GM23248 (cell line): Measurements from ENCODE around the gene HMOX1. TPM values are rescaled to one million over a fixed set of nuclear protein-coding genes. Genes with fewer than 3 reads are reported as not detected.

Experiments used
- DNase-seq: peaks from one replicate; pipeline ENCODE4 v3.0.0-alpha.2; 2015
- H2AFZ ChIP-seq: fragments of 200-600 bp; sonication (generic); 2 replicates; pipeline ENCODE4 v1.6.1; 2016; ENCODE audit warnings: antibody characterized with exemption
- H3F3A ChIP-seq: fragments of 200-600 bp; sonication (generic); 2 replicates; pipeline ENCODE4 v1.6.1; 2016; ENCODE audit warnings: mild to moderate bottlenecking, antibody characterized with exemption, mixed run types; ENCODE audit not compliant: insufficient read depth
- H3K27ac ChIP-seq: fragments of 200-600 bp; sonication (generic); 2 replicates; pipeline ENCODE4 v1.5.1; 2016; ENCODE audit warnings: mild to moderate bottlenecking
- H3K27me3 ChIP-seq: fragments of 200-600 bp; sonication (generic); replicated peaks from 2 replicates; pipeline ENCODE4 v1.6.1; 2016; ENCODE audit warnings: mild to moderate bottlenecking; ENCODE audit not compliant: insufficient read depth
- H3K36me3 ChIP-seq: fragments of 200-600 bp; sonication (generic); 2 replicates; pipeline ENCODE4 v1.6.1; 2016; ENCODE audit warnings: low read depth, mild to moderate bottlenecking
- H3K4me1 ChIP-seq: fragments of 200-600 bp; sonication (generic); 2 replicates; pipeline ENCODE4 v1.6.1; 2016; ENCODE audit warnings: mild to moderate bottlenecking; ENCODE audit not compliant: insufficient read depth
- H3K4me2 ChIP-seq: fragments of 200-600 bp; sonication (generic); one replicate; pipeline ENCODE4 v1.6.1; 2016; ENCODE audit warnings: mild to moderate bottlenecking; ENCODE audit not compliant: unreplicated experiment
- H3K4me3 ChIP-seq: fragments of 200-600 bp; sonication (generic); 2 replicates; pipeline ENCODE4 v1.5.1; 2016; ENCODE audit warnings: mild to moderate bottlenecking
- H3K79me2 ChIP-seq: fragments of 200-600 bp; sonication (generic); 2 replicates; pipeline ENCODE4 v1.6.1; 2016; ENCODE audit warnings: mild to moderate bottlenecking; ENCODE audit not compliant: insufficient read depth
- H3K9ac ChIP-seq: fragments of 200-600 bp; sonication (generic); 2 replicates; pipeline ENCODE4 v1.6.1; 2016; ENCODE audit warnings: mild to moderate bottlenecking
- H3K9me2 ChIP-seq: fragments of 200-600 bp; sonication (generic); 2 replicates; pipeline ENCODE4 v1.6.1; 2016; ENCODE audit warnings: mixed run types, mild to moderate bottlenecking, moderate library complexity; ENCODE audit not compliant: insufficient read depth
- H3K9me3 ChIP-seq: fragments of 200-600 bp; sonication (generic); one replicate; pipeline ENCODE4 v1.6.1; 2017; ENCODE audit warnings: low read depth
- H4K20me1 ChIP-seq: fragments of 200-600 bp; sonication (generic); 2 replicates; pipeline ENCODE4 v1.6.0; 2016; ENCODE audit not compliant: insufficient read depth
- EZH2 ChIP-seq: fragments of 200-600 bp; sonication (generic); IDR thresholded peaks from 2 replicates; pipeline ENCODE4 v1.6.1; 2018; ENCODE audit warnings: antibody characterized with exemption, mild to moderate bottlenecking; ENCODE audit not compliant: insufficient read depth, poor library complexity, severe bottlenecking
- EZH2phosphoT487 ChIP-seq: fragments of 200-600 bp; sonication (generic); IDR thresholded peaks from 2 replicates; pipeline ENCODE4 v1.6.1; 2018; ENCODE audit warnings: antibody characterized with exemption, moderate library complexity, mild to moderate bottlenecking, low read depth; ENCODE audit not compliant: insufficient read depth
- WGBS, 2 experiments: methylation state at CpG; one replicate each; pipeline ENCODE4 v1.1.6; 2015 to 2017; ENCODE audit warnings: low lambda C conversion rate in 2 of 2, low coverage in 1 of 2; ENCODE audit errors: missing lambda C conversion rate in 2 of 2; 5-methylcytosine and 5-hydroxymethylcytosine counted together
- in situ Hi-C: fragments of 300-500 bp; cut with MboI; formaldehyde crosslinking; loops from 2 replicates; pipeline ENCODE4 v1.15.0; 2020
- polyA plus RNA-seq: library from polyadenylated mRNA; unstranded; fragments of >200 nt; fragmentation: Nextera tagmentation; extraction: Ambion mirVana; gene quantifications from 2 replicates; pipeline ENCODE4 v1.2.1, GENCODE V29; 2016
- total RNA-seq: library from RNA; depleted of rRNA; stranded (reverse); fragments of >200 nt; shearing (Covaris generic); gene quantifications from 2 replicates; pipeline ENCODE4 v1.2.3, GENCODE V29; 2014

The HMOX1 gene
- total and polyA plus RNA-seq, 2 experiments from 2014 or later = 44.3 to 82.9 TPM

DNA sequence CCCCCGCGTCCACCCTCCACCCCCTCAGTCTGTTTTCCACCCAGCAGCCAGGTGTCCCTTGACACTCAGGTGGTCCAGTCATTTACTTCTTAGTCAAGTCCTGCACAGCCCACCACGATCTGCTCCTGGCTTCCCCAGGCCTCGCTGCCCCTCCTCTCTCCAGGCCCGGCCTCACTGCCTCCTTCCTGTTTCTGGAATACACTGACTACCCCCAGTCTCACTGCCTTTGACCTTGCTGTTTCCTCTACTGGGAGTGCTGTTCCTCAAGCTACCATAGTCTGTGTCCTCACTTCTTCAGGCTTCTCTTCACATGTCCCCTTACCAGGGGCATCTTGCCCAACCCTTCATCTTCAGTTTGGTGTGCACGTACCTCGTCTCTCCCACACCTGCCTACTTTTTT is 26.5 kb downstream of the HMOX1 start:
- TF ChIP-seq EZH2 (no peak), EZH2phosphoT487 (no peak)
- 91 to 92% methylated on average over 7 of the region's 7 CpGs for WGBS, 2 experiments
- in situ Hi-C loops = no loop called here

DNA sequence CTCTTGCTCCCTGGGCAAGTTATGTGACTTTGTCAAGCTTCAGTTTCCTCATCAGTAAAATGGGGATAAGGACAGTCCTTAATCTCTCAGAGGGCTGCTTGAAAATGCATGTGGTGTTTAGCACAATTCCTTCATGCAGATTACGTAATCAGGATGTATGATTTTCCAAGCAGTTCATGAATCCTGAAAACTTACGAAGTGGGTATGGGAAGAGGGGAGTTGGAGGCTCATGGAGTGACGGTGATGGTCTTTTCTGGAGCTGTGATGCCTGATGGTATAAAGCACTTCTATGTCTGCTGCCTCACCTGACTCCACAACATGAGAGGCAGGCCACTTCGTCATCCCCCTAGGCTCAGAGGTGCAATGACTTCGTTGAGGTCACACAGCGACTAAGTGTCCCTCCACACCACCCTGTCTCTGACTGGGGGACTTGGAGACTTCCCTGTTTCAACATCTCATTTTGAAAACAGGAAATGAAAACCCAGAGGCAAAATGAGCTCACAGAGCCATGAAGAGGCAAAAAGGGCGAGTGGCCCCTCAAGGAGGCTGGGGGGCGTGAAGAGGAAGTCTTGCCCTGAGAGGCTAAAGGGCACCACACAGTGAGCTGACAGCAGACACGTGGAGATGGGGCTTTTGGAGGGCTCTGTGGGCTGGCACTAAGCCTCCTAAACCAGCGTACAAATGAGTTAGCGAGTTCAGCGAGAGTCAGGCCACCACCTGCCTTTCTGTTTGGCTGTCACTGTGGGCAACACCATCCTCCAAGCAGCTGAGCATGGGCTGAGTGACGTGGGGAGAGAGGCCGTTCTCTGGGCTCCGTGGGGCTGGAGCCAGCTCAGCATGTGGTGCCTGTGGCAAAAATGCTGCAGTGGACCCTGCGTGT is 29.1 kb downstream of the HMOX1 start:
- Histone ChIP-seq H3K79me2 (no peaks in the 10 kb centered on the region), H2AFZ (no peak overlapping the region), H3K9me2 (no peaks in the 10 kb centered on the region), H3K4me3 (no peak overlapping the region), H3K9me3 (no peaks in the 10 kb centered on the region), H3K36me3 (no peaks in the 10 kb centered on the region), H3K27me3 (no peaks in the 10 kb centered on the region), H3K4me1 (no peaks in the 10 kb centered on the region), H3K27ac (no peak overlapping the region), H3F3A (no peaks in the 10 kb centered on the region), H4K20me1 (no peaks in the 10 kb centered on the region), H3K4me2 (no peak overlapping the region), H3K9ac (no peak overlapping the region)
- TF ChIP-seq EZH2 (no peak), EZH2phosphoT487 (no peak)
- 89 to 91% methylated on average over 16 of the region's 16 CpGs for WGBS, 2 experiments
- in situ Hi-C loops = no loop called here
- no peak for DNase-seq

More for the DNA sequence above, 26.5 kb downstream of the HMOX1 start:
- no peak overlapping the region for H3K4me2 ChIP-seq
- H2AFZ ChIP-seq = no peak overlapping the region
- H3K27me3 ChIP-seq = no peaks in the 10 kb centered on the region
- H3K9ac ChIP-seq = no peak overlapping the region
- H4K20me1 ChIP-seq = no peaks in the 10 kb centered on the region
- no peak overlapping the region for H3K27ac ChIP-seq
- no peaks in the 10 kb centered on the region for H3K9me2 ChIP-seq
- no peaks in the 10 kb centered on the region for H3K4me1 ChIP-seq
- no peaks in the 10 kb centered on the region for H3K9me3 ChIP-seq
- no peak for DNase-seq
- no peaks in the 10 kb centered on the region for H3F3A ChIP-seq
- H3K4me3 ChIP-seq = no peak overlapping the region
- no peaks in the 10 kb centered on the region for H3K36me3 ChIP-seq
- no peaks in the 10 kb centered on the region for H3K79me2 ChIP-seq

DNA sequence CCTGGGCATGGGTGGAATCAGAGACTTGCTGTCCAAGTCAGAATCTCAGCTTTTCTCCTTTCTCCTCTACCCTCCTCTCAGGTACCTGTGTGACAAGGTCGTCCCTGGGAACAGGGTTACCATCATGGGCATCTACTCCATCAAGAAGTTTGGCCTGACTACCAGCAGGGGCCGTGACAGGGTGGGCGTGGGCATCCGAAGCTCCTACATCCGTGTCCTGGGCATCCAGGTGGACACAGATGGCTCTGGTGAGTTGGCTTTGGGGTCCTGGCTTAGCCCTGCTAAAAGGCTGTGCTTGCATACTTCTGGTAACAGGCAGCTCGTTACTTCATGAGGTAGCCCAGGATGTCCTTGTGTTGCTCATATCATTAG is 29.8 kb downstream of the HMOX1 start:
- no peak overlapping the region for H3K4me3 ChIP-seq
- no peaks in the 10 kb centered on the region for H3K27me3 ChIP-seq
- TF ChIP-seq EZH2 (no peak), EZH2phosphoT487 (no peak)
- H3K9me3 ChIP-seq = no peaks in the 10 kb centered on the region
- WGBS, 2 experiments = 94 to 96% methylated on average over 6 of the region's 6 CpGs
- no peaks in the 10 kb centered on the region for H3K9me2 ChIP-seq
- no peak overlapping the region for H2AFZ ChIP-seq
- no peaks in the 10 kb centered on the region for H3K36me3 ChIP-seq
- H3K9ac ChIP-seq = no peak overlapping the region
- no peaks in the 10 kb centered on the region for H3K79me2 ChIP-seq
- H3F3A ChIP-seq = no peaks in the 10 kb centered on the region
- H4K20me1 ChIP-seq = no peaks in the 10 kb centered on the region
- H3K27ac ChIP-seq = no peak overlapping the region
- no peak for DNase-seq
- in situ Hi-C loops = no loop called here
- H3K4me2 ChIP-seq = no peak overlapping the region
- H3K4me1 ChIP-seq = no peaks in the 10 kb centered on the region

DNA sequence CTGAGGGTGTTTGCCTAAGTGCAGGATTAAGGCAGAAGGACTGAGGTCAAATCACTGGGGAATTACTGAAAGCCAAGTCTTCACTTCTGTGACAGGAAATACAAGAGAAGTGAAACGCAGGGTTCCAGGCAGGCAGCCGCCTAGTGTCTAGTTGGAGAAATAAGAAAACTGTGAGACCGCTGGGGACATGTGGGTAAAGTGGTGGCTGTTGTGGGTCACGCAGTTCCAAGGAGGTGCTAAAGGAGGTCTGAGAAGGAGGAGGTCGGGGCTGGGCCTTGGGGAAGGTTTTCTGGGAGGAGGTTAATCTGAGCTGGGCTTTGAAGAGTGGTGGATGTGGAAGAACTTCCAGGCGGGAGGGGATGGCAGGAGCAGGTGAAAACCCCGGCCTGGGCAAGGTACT is 30.2 kb downstream of the HMOX1 start:
- no peaks in the 10 kb centered on the region for H3K4me1 ChIP-seq
- no peak overlapping the region for H2AFZ ChIP-seq
- no peaks in the 10 kb centered on the region for H3K9me3 ChIP-seq
- no peak for DNase-seq
- H3K27ac ChIP-seq = no peak overlapping the region
- TF ChIP-seq EZH2 = no peak
- TF ChIP-seq EZH2phosphoT487 = no peak
- no peak overlapping the region for H3K4me3 ChIP-seq
- H3K79me2 ChIP-seq = no peaks in the 10 kb centered on the region
- no peak overlapping the region for H3K4me2 ChIP-seq
- in situ Hi-C loops = no loop called here
- no peaks in the 10 kb centered on the region for H3F3A ChIP-seq
- H3K27me3 ChIP-seq = no peaks in the 10 kb centered on the region
- no peaks in the 10 kb centered on the region for H3K36me3 ChIP-seq
- 92 to 93% methylated on average over 7 of the region's 7 CpGs for WGBS, 2 experiments
- no peaks in the 10 kb centered on the region for H4K20me1 ChIP-seq
- no peak overlapping the region for H3K9ac ChIP-seq
- H3K9me2 ChIP-seq = no peaks in the 10 kb centered on the region
